Brain microvascular endothelial cell (primary cell): ENCODE measurements around the gene KIF20B.
"Not testable (repeated sequence)": the region's sequence is repeated elsewhere in the genome, so short reads cannot be mapped to it uniquely, and the experiment has no call there.

Source experiments
- DNase-seq: peaks from one replicate; pipeline ENCODE4 v3.0.0-alpha.2; 2020
- H3K27ac ChIP-seq: fragments of 250-450 bp; sonication (Bioruptor Pico); 2 replicates; pipeline ENCODE4 v1.5.1; 2020; ENCODE audit warnings: mild to moderate bottlenecking, moderate library complexity
- H3K27me3 ChIP-seq: fragments of 250-450 bp; sonication (Bioruptor Pico); replicated peaks from 2 replicates; pipeline ENCODE4 v1.5.1; 2020; ENCODE audit warnings: mild to moderate bottlenecking
- H3K36me3 ChIP-seq: fragments of 250-450 bp; sonication (Bioruptor Pico); replicated peaks from 2 replicates; pipeline ENCODE4 v1.5.1; 2020; ENCODE audit warnings: mild to moderate bottlenecking
- H3K4me3 ChIP-seq: 2 replicates; pipeline ENCODE4 v1.5.1; 2011; ENCODE audit warnings: low read depth, mild to moderate bottlenecking, control low read depth, low read length, moderate library complexity
- CTCF ChIP-seq: IDR thresholded peaks from 2 replicates; pipeline ENCODE4 v1.5.1; 2011; ENCODE audit warnings: low read depth, mild to moderate bottlenecking, moderate library complexity, low read length, control low read depth, inconsistent platforms; ENCODE audit errors: missing control alignments
- in situ Hi-C: cut with HindIII; loops from 2 replicates; pipeline ENCODE4 v1.10.0; 2017; ENCODE audit warnings: low sequenced_read_pairs, low pct_ligation_motif_present

The KIF20B gene

GRCh38 chr10:89741126-89741762, 39.9 kb downstream of the KIF20B start:
- in situ Hi-C loops = no loop called here
- no peak for DNase-seq

GRCh38 chr10:89744026-89744425, 42.6 kb downstream of the KIF20B start:
- no peak for TF ChIP-seq CTCF

More at GRCh38 chr10:89741126-89741762, 39.9 kb downstream of the KIF20B start:
- no peaks in the 10 kb centered on the region for H3K36me3 ChIP-seq
- no peak for TF ChIP-seq CTCF
- H3K4me3 ChIP-seq = no peak overlapping the region
- no peaks in the 10 kb centered on the region for H3K27me3 ChIP-seq
- no peak overlapping the region for H3K27ac ChIP-seq

GRCh38 chr10:89745903-89746302, 44.5 kb downstream of the KIF20B start:
- peak; percentile 18 for TF ChIP-seq CTCF
- H3K36me3 ChIP-seq = no peaks in the 10 kb centered on the region
- H3K27ac ChIP-seq = no peak overlapping the region
- no peaks in the 10 kb centered on the region for H3K27me3 ChIP-seq
- no peak for DNase-seq
- no peak overlapping the region for H3K4me3 ChIP-seq
- in situ Hi-C loops = no loop called here

More at GRCh38 chr10:89744026-89744425, 42.6 kb downstream of the KIF20B start:
- no peak for DNase-seq
- Histone ChIP-seq H3K27ac (no peak overlapping the region), H3K27me3 (no peaks in the 10 kb centered on the region), H3K4me3 (no peak overlapping the region), H3K36me3 (no peaks in the 10 kb centered on the region)
- in situ Hi-C loops = no loop called here

- TF ChIP-seq CTCF = no peak
- no peak for DNase-seq
- in situ Hi-C loops = no loop called here
- Histone ChIP-seq H3K27me3 (no peaks in the 10 kb centered on the region), H3K27ac (no peak overlapping the region), H3K4me3 (no peak overlapping the region), H3K36me3 (no peaks in the 10 kb centered on the region)
These were observed 49.1 kb downstream of the KIF20B start for GRCh38 chr10:89750441-89750840.

- Histone ChIP-seq H3K27ac (no peak overlapping the region), H3K27me3 (no peaks in the 10 kb centered on the region), H3K4me3 (no peak overlapping the region), H3K36me3 (no peaks in the 10 kb centered on the region)
- no peak for TF ChIP-seq CTCF
- in situ Hi-C loops = no loop called here
- no peak for DNase-seq
These were observed 54.0 kb downstream of the KIF20B start for GRCh38 chr10:89755374-89755773.

- in situ Hi-C loops = no loop called here
- Histone ChIP-seq H3K27ac (no peak overlapping the region), H3K4me3 (no peak overlapping the region), H3K36me3 (peaks cover 3% of the 10 kb centered on the region), H3K27me3 (no peaks in the 10 kb centered on the region)
- no peak for DNase-seq
- TF ChIP-seq CTCF = no peak
These were observed 58.1 kb downstream of the KIF20B start for GRCh38 chr10:89759531-89759930.

- H3K4me3 ChIP-seq, H3K27ac ChIP-seq, H3K27me3 ChIP-seq, H3K36me3 ChIP-seq, in situ Hi-C loops, DNase-seq: not testable (repeated sequence)
These were observed 62.3 kb downstream of the KIF20B start for GRCh38 chr10:89763671-89764070.
